PC-9 (cell line): ENCODE results near the gene ZNF764. TPM values are rescaled to one million over a fixed set of nuclear protein-coding genes. Genes with fewer than 3 reads are reported as not detected.

Experiments used
- BruUV-seq: library from RNA; stranded (reverse); fragments of 400-500 nt; replicated peaks from 2 replicates; lab custom pipeline; 2021; lab: Mats Ljungman, UMichigan
- CTCF ChIA-PET: fragments of 300-600 bp; sonication (Branson Sonifier 250); formaldehyde crosslinking; loops from one replicate; lab custom pipeline; 2022; ENCODE audit warnings: antibody characterized with exemption; lab: Charles Lee
- POLR2A ChIA-PET: fragments of 300-600 bp; sonication (Branson Sonifier 250); formaldehyde crosslinking; loops from one replicate; lab custom pipeline; 2022; ENCODE audit warnings: antibody characterized with exemption; ENCODE audit not compliant: unreplicated experiment; lab: Charles Lee
- DNase-seq, 2 experiments: peaks; one replicate each; pipeline versions ENCODE4 v3.0.0 to v3.0.0-alpha.2; 2015 to 2022; ENCODE audit warnings: mixed read lengths in 1 of 2
- H2AFZ ChIP-seq: fragments of 200-600 bp; sonication (generic); 2 replicates; pipeline ENCODE4 v1.8.1; 2017; ENCODE audit warnings: antibody characterized with exemption
- H3F3A ChIP-seq: fragments of 200-600 bp; sonication (generic); 2 replicates; pipeline ENCODE4 v1.8.1; 2017; ENCODE audit warnings: antibody characterized with exemption, mild to moderate bottlenecking, low read depth; ENCODE audit not compliant: insufficient read depth
- H3K27ac ChIP-seq: fragments of 200-600 bp; sonication (generic); 2 replicates; pipeline ENCODE4 v1.6.1; 2016; ENCODE audit warnings: mixed run types
- H3K27me3 ChIP-seq: fragments of 200-600 bp; sonication (generic); 2 replicates; pipeline ENCODE4 v1.6.1; 2016; ENCODE audit warnings: low read depth, mixed run types; ENCODE audit not compliant: insufficient read depth
- H3K36me3 ChIP-seq: fragments of 200-600 bp; sonication (generic); 2 replicates; pipeline ENCODE4 v1.6.1; 2016; ENCODE audit warnings: low read depth, mixed run types
- H3K4me1 ChIP-seq: fragments of 200-600 bp; sonication (generic); replicated peaks from 2 replicates; pipeline ENCODE4 v1.6.1; 2016; ENCODE audit warnings: mixed run types; ENCODE audit not compliant: insufficient read depth
- H3K4me2 ChIP-seq: fragments of 200-600 bp; sonication (generic); 2 replicates; pipeline ENCODE4 v1.6.1; 2017; ENCODE audit warnings: mixed run types
- H3K4me3 ChIP-seq: fragments of 200-600 bp; sonication (generic); 2 replicates; pipeline ENCODE4 v1.6.1; 2016; ENCODE audit warnings: mixed run types
- H3K79me2 ChIP-seq: fragments of 200-600 bp; sonication (generic); 2 replicates; pipeline ENCODE4 v1.6.1; 2017; ENCODE audit warnings: low read depth, mixed run types
- H3K9me2 ChIP-seq: fragments of 200-600 bp; sonication (generic); 2 replicates; pipeline ENCODE4 v1.8.1; 2017; ENCODE audit warnings: mild to moderate bottlenecking; ENCODE audit not compliant: insufficient read depth
- H3K9me3 ChIP-seq: fragments of 200-600 bp; sonication (generic); 2 replicates; pipeline ENCODE4 v1.8.1; 2016; ENCODE audit warnings: low read depth; ENCODE audit not compliant: insufficient read depth
- H4K20me1 ChIP-seq: fragments of 200-600 bp; sonication (generic); 2 replicates; pipeline ENCODE4 v1.8.1; 2017; ENCODE audit not compliant: insufficient read depth
- CTCF ChIP-seq: fragments of 200-600 bp; sonication (generic); conservative IDR thresholded peaks from 2 replicates; pipeline ENCODE4 v1.6.1; 2017; ENCODE audit warnings: mixed run types, antibody characterized with exemption, mild to moderate bottlenecking, moderate library complexity
- EZH2 ChIP-seq: fragments of 200-600 bp; sonication (generic); IDR thresholded peaks from 2 replicates; pipeline ENCODE4 v1.8.0; 2017; ENCODE audit warnings: antibody characterized with exemption, low read depth
- intact Hi-C: fragments of 100-400 bp; cut with micrococcal nuclease; formaldehyde crosslinking; loops from one replicate; pipeline ENCODE4 v1.10.0; 2022; ENCODE audit not compliant: unreplicated experiment
- total RNA-seq: library from RNA; stranded (reverse); gene quantifications from 2 replicates; pipeline ENCODE4 v1.2.3, GENCODE V29; 2021

ZNF764 gene
- total RNA-seq, 1 experiment from 2014 or later = 12.3 TPM

- Histone ChIP-seq H3F3A (peaks cover 25% of the 10 kb centered on the region; the same call in 1 of the 2 replicates), H4K20me1 (no peaks in the 10 kb centered on the region), H2AFZ (peak overlapping the region; percentile 89), H3K4me2 (peak overlapping the region; percentile 96), H3K27ac (peak overlapping the region; percentile 64), H3K79me2 (peaks cover 19% of the 10 kb centered on the region), H3K9me2 (no peaks in the 10 kb centered on the region), H3K9me3 (no peaks in the 10 kb centered on the region), H3K4me3 (peak overlapping the region; percentile 88), H3K27me3 (no peaks in the 10 kb centered on the region), H3K36me3 (no peaks in the 10 kb centered on the region), H3K4me1 (peaks cover 19% of the 10 kb centered on the region)
- TF ChIP-seq EZH2 (no peak), CTCF (no peak; the same call in 1 of the 2 replicates)
- ChIA-PET POLR2A (interaction anchor here (0.7 kb wide), 1 partner anchor 163 kb away, joined by 3 read pairs; no protein-coding TSS in a partner anchor), CTCF (interaction anchor here (0.6 to 2.8 kb wide), 3 partner anchors 23 to 128 kb away, joined by 3 to 25 read pairs (median 12); partner anchors contain the start of genes DCTPP1 and ZNF747)
- BruUV-seq = no TSS peak
- no peak for DNase-seq
- intact Hi-C loops = loop anchor here (10.0 kb wide), 1 partner anchor 207 kb away; the partner anchor contains the start of genes CFAP119 and RNF40
These were observed 542 bp downstream of the ZNF764 start for GRCh38 chr16:30557707-30557956.

- Histone ChIP-seq H3K4me3 (no peak overlapping the region), H3K4me2 (no peak overlapping the region), H3K79me2 (peaks cover 19% of the 10 kb centered on the region), H3K4me1 (peaks cover 17% of the 10 kb centered on the region), H3K36me3 (no peaks in the 10 kb centered on the region), H3K27me3 (no peaks in the 10 kb centered on the region), H3K9me3 (no peaks in the 10 kb centered on the region), H3K9me2 (no peaks in the 10 kb centered on the region), H4K20me1 (no peaks in the 10 kb centered on the region), H3K27ac (no peak overlapping the region), H3F3A (peaks cover 29% of the 10 kb centered on the region; the same call in 1 of the 2 replicates), H2AFZ (no peak overlapping the region)
- POLR2A ChIA-PET = no interaction called here
- CTCF ChIA-PET = no interaction called here
- BruUV-seq = no TSS peak
- no peak for DNase-seq
- TF ChIP-seq CTCF (no peak), EZH2 (no peak)
- intact Hi-C loops = loop anchor here (10.0 kb wide), 1 partner anchor 209 kb away; the partner anchor contains the start of genes CFAP119 and RNF40
These were observed 2.1 kb downstream of the ZNF764 start for GRCh38 chr16:30556125-30556473.

DNA sequence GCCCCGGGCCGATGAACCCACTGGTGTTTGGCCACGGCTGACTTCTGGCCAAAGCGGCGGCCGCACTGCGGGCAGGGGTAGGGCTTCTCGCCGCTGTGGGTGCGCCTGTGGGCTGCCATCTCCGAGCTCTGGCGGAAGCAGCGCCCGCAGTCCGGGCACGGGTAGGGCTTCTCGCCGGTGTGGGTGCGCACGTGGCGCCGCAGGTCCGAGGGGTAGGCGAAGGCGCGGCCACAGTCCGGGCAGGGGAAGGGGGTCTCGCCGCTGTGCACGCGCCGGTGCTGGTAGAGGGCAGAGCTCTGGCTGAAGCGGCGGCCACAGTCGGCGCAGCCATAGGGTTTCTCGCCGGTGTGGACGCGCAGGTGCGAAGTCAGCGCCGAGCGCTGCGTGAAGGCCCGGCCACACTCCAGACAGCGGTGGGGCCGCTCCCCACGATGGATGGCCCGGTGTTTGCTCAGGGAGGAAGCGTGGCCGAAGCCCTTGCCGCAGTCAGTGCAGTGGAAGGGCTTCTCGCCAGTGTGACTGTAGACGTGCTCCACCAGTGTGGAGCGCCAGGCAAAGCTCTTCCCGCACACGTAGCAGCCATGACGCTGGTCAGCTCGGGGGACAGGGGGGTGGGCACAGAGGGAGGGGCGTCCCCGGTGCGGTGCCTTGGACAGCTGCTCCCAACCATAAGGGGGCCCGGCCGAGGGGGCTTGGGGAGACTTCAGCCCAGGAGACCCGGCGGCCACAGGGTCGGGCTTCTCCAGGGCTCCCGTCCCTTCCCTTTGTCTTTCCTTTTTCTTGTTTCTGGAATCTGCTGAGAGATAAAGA, 2.7 kb downstream of the ZNF764 start:
- H2AFZ ChIP-seq = no peak overlapping the region
- intact Hi-C loops = loop anchor here (10.0 kb wide), 1 partner anchor 209 kb away; the partner anchor contains the start of genes CFAP119 and RNF40
- H3K4me3 ChIP-seq = no peak overlapping the region
- CTCF ChIA-PET = interaction anchor here (1.6 kb wide), 1 partner anchor 21 kb away, joined by 6 read pairs; the partner anchor contains the start of gene ZNF747
- TF ChIP-seq CTCF = no peak
- no peak for TF ChIP-seq EZH2
- H3K27ac ChIP-seq = no peak overlapping the region
- H3K9me3 ChIP-seq = no peaks in the 10 kb centered on the region
- no peak for DNase-seq
- no peak overlapping the region for H3K4me2 ChIP-seq
- H3K4me1 ChIP-seq = peaks cover 14% of the 10 kb centered on the region
- no TSS peak for BruUV-seq
- no peaks in the 10 kb centered on the region for H3K27me3 ChIP-seq
- no peaks in the 10 kb centered on the region for H4K20me1 ChIP-seq
- H3K79me2 ChIP-seq = peaks cover 19% of the 10 kb centered on the region
- no peaks in the 10 kb centered on the region for H3K9me2 ChIP-seq
- H3K36me3 ChIP-seq = no peaks in the 10 kb centered on the region
- POLR2A ChIA-PET = no interaction called here
- peaks cover 29% of the 10 kb centered on the region; the same call in 1 of the 2 replicates for H3F3A ChIP-seq
